Thyroid gland (tissue), 4 donors: Measurements from ENCODE around the gene SLC17A9.

Source experiments
- POLR2A ChIP-seq, 2 donors: fragments of 450-650 bp; IDR thresholded peaks; one replicate each; pipeline ENCODE4 v1.6.1; 2017; ENCODE audit warnings: antibody characterized with exemption in 2 of 2, mild to moderate bottlenecking in 2 of 2, moderate library complexity in 1 of 2
- TF ChIP-seq, protein P1 (sequence below), 6 experiments: fragments of 200-600 bp in 3 of 6; fragments of 450-650 bp in 3 of 6; sonication (generic) in 3 of 6; IDR thresholded peaks; one replicate each; pipeline ENCODE4 v1.5.1; 2016 to 2019; ENCODE audit warnings: antibody characterized with exemption in 6 of 6, mild to moderate bottlenecking in 2 of 6, inconsistent platforms in 1 of 6, moderate library complexity in 1 of 6

DNA sequence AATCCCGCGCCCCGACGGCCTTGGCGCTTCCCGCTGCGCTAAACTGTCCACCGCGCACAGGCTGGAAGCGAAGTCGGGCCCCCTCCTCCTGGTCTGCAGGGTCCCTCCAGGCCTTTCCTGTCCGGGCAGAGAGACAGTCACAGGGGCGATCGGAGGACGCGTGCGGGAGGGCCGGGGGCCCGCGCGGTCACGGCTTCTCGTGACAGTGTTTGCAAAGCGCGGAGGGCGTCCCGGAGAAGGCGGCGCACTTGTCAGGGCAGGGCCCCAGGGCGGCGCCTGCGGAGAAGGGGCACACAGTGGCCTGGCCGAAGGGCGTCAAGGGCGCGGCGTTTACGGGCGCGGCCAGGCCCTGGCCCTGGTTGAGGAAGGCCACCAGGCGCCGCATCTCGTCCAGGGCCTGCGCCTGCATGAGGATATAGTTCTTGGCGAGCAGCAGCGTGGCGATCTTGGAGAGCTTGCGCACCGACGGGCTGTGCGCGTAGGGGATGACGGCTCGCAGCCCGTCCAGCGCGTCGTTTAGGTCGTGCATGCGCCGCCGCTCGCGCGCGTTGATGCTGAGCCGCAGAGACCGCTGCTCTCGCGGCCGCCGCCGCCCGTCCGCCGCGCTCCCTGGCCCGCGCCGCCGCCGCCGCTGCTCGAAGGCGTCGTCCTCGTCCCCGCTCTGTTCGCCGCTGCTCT, 53.5 kb downstream of the SLC17A9 start:
- TF ChIP-seq, protein P1, sequence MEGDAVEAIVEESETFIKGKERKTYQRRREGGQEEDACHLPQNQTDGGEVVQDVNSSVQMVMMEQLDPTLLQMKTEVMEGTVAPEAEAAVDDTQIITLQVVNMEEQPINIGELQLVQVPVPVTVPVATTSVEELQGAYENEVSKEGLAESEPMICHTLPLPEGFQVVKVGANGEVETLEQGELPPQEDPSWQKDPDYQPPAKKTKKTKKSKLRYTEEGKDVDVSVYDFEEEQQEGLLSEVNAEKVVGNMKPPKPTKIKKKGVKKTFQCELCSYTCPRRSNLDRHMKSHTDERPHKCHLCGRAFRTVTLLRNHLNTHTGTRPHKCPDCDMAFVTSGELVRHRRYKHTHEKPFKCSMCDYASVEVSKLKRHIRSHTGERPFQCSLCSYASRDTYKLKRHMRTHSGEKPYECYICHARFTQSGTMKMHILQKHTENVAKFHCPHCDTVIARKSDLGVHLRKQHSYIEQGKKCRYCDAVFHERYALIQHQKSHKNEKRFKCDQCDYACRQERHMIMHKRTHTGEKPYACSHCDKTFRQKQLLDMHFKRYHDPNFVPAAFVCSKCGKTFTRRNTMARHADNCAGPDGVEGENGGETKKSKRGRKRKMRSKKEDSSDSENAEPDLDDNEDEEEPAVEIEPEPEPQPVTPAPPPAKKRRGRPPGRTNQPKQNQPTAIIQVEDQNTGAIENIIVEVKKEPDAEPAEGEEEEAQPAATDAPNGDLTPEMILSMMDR (IDR thresholded peaks at IDR 0.05) = no peak
- TF ChIP-seq POLR2A (IDR thresholded peaks at IDR 0.05) = no peak
